ENCODE measurements around the gene LAIR1.

- no peak for TF ChIP-seq CTCF (tag by site-specific recombination; IDR thresholded peaks at IDR 0.05)
- TF ChIP-seq ZNF169 (tag by site-specific recombination; IDR thresholded peaks at IDR 0.05), result no peak
- no peak for TF ChIP-seq ZNF549 (tag by site-specific recombination; IDR thresholded peaks at IDR 0.05)
These were observed 40.9 kb upstream of the LAIR1 start for GRCh38 chr19:54405628-54406027.
